ENCODE data around the gene SH3GL3. TPM values are rescaled to one million over a fixed set of nuclear protein-coding genes. Genes with fewer than 3 reads are reported as not detected.

The SH3GL3 gene
- total and polyA plus RNA-seq, 2 of the 13 experiments (the other 11 are each of a cell fraction or from before 2014, with no cell fraction given), result not detected

- BruUV-seq (replicated peaks), result no TSS peak
- Histone ChIP-seq H3K4me1 (ENCODE audit: insufficient read depth, low read length) (no peaks in the 10 kb centered on the region), H3K27me3 (ENCODE audit: control insufficient read depth in 1 of 2, insufficient read depth in 2 of 2, low read length in 2 of 2) (no peaks in the 10 kb centered on the region), H3K9me3 (ENCODE audit: low read length) (no peaks in the 10 kb centered on the region), H3K27ac (ENCODE audit: extremely low read length, insufficient read depth, low read length) (no peak overlapping the region), H3K4me2 (ENCODE audit: low read depth, low read length) (no peak overlapping the region), H4K20me1 (ENCODE audit: insufficient read depth, low read length) (no peaks in the 10 kb centered on the region), H3K9ac (ENCODE audit: insufficient read depth, low read depth, low read length) (no peak overlapping the region), H2AFZ (ENCODE audit: low read length) (no peak overlapping the region), H3K4me3 (replicated peaks in 1 of 3; ENCODE audit: insufficient read depth in 1 of 3, low read depth in 2 of 3, low read length in 3 of 3) (no peak overlapping the region), H3K79me2 (ENCODE audit: insufficient read depth, low read length) (no peaks in the 10 kb centered on the region), H3K36me3 (replicated peaks in 1 of 2; ENCODE audit: control insufficient read depth in 1 of 2, insufficient read depth in 2 of 2, low read length in 2 of 2) (no peaks in the 10 kb centered on the region)
- intact Hi-C loops (cut with micrococcal nuclease; ENCODE audit: unreplicated experiment), result no loop called here
- in situ Hi-C loops (cut with HindIII; ENCODE audit: extremely low pct_ligation_motif_present, low pct_unique_long_range_greater_than_20kb), result no loop called here
- WGBS (ENCODE audit: low lambda C conversion rate), result 2% methylated on average over 3 of the region's 3 CpGs
- TF ChIP-seq CHD2 (IDR thresholded peaks at IDR 0.05; ENCODE audit: low read depth, low read length) (no peak), ZNF589 (CRISPR knock-in tag; conservative IDR thresholded peaks at IDR 0.05) (no peak), ARNT2 (CRISPR knock-in tag; IDR thresholded peaks at IDR 0.05; ENCODE audit: low read depth) (no peak), BCLAF1 (IDR thresholded peaks at IDR 0.05) (no peak), PBX3 (CRISPR knock-in tag; IDR thresholded peaks at IDR 0.05; ENCODE audit: borderline replicate concordance) (no peak), PHF8 (CRISPR knock-in tag; IDR thresholded peaks at IDR 0.05) (no peak), HNF4G (IDR thresholded peaks at IDR 0.05; ENCODE audit: borderline replicate concordance, low read depth, low read length) (no peak), HNF4G (CRISPR knock-in tag; IDR thresholded peaks at IDR 0.05; ENCODE audit: borderline replicate concordance, low read depth) (no peak), ZNF619 (CRISPR knock-in tag; IDR thresholded peaks at IDR 0.05) (no peak), KLF11 (CRISPR knock-in tag; IDR thresholded peaks at IDR 0.05) (no peak), ZSCAN9 (CRISPR knock-in tag; IDR thresholded peaks at IDR 0.05; ENCODE audit: borderline replicate concordance) (no peak), POLR2G (IDR thresholded peaks at IDR 0.05; ENCODE audit: low read depth, low read length) (no peak), RELA (CRISPR knock-in tag; IDR thresholded peaks at IDR 0.05) (no peak), SRSF4 (IDR thresholded peaks at IDR 0.05; ENCODE audit: low read depth, low read length, poor library complexity, severe bottlenecking) (no peak)
- no peak for FAIRE-seq
- CTCF ChIA-PET (ENCODE audit: low intra/inter-chr PET ratio, low total read pairs), result no interaction called here
- no peak for ATAC-seq
- POLR2A ChIA-PET, result no interaction called here
- DNase-seq (ENCODE audit: low spot score), result no peak
These were observed 218.3 kb downstream of the SH3GL3 start for GRCh38 chr15:83665480-83665879.

Other genes with a start within 250 kb of the SH3GL3 start
- 0.07 and 0.09 TPM in 2 replicates for gene HDGFL3, start 239.5 kb upstream of the SH3GL3 start, total RNA-seq (2016; rRNA removed; fragmentation: Illumina TruSeq; extraction: Trizol)
- 0.01 and 0.07 TPM in 2 replicates for gene HDGFL3, start 239.5 kb upstream of the SH3GL3 start, polyA plus RNA-seq (2011; rRNA removed)
- not detected in 2 replicates for gene BNC1, start 162.7 kb upstream of the SH3GL3 start, total RNA-seq (2016; rRNA removed; fragmentation: Illumina TruSeq; extraction: Trizol)
- gene BNC1, start 162.7 kb upstream of the SH3GL3 start, polyA plus RNA-seq (2011; rRNA removed), result not detected in 2 replicates
- 0.09 TPM in 1 of 2 replicates, not detected in the other for gene ADAMTSL3, start 206.8 kb downstream of the SH3GL3 start, total RNA-seq (2016; rRNA removed; fragmentation: Illumina TruSeq; extraction: Trizol)
- 0.01 and 0.04 TPM in 2 replicates for gene ADAMTSL3, start 206.8 kb downstream of the SH3GL3 start, polyA plus RNA-seq (2011; rRNA removed)

Data from HepG2 (cell line).